IMR-90 (cell line): ENCODE data around the gene ZNF692. TPM values are rescaled to one million over a fixed set of nuclear protein-coding genes. Genes with fewer than 3 reads are reported as not detected.

Source experiments
- ATAC-seq: fragments of 200-7000 bp; cut with Tn5 transposase; 2 replicates; pipeline ENCODE4 v1.9.1; 2020; ENCODE audit warnings: low read depth, mild to moderate bottlenecking, moderate library complexity
- BruUV-seq: library from RNA; stranded (reverse); fragments of 400-500 nt; replicated peaks from 2 replicates; lab custom pipeline; 2021; lab: Mats Ljungman, UMichigan
- CTCF ChIA-PET: fragments of 300-600 bp; formaldehyde crosslinking; extraction: SDS; loops from one replicate; lab custom pipeline; 2021; ENCODE audit warnings: antibody characterized with exemption; lab: Yijun Ruan, JAX
- POLR2A ChIA-PET: fragments of 300-600 bp; sonication (Branson Sonifier 250); formaldehyde crosslinking; loops from one replicate; lab custom pipeline; 2022; ENCODE audit warnings: antibody characterized with exemption; ENCODE audit not compliant: unreplicated experiment; lab: Charles Lee
- DNase-seq: peaks from one replicate; pipeline ENCODE4 v3.0.0; 2013
- H2AFZ ChIP-seq: replicated peaks from 2 replicates; pipeline ENCODE3; 2013; ENCODE audit warnings: low read length, mild to moderate bottlenecking; ENCODE audit not compliant: poor library complexity
- H2AK5ac ChIP-seq: 2 replicates; pipeline ENCODE4 v1.6.1; 2013; ENCODE audit warnings: low read depth, low read length, inconsistent platforms
- H2AK9ac ChIP-seq: replicated peaks from 2 replicates; pipeline ENCODE3; 2013; ENCODE audit warnings: mild to moderate bottlenecking, low read depth, low read length, moderate library complexity; ENCODE audit not compliant: poor library complexity
- H2BK120ac ChIP-seq: 2 replicates; pipeline ENCODE4 v1.6.1; 2013; ENCODE audit warnings: low read depth, low read length, inconsistent platforms
- H2BK15ac ChIP-seq: 3 replicates; pipeline ENCODE4 v1.6.1; 2013; ENCODE audit warnings: low read depth, low read length, inconsistent platforms
- H2BK20ac ChIP-seq: 2 replicates; pipeline ENCODE4 v1.6.1; 2013; ENCODE audit warnings: low read depth, mild to moderate bottlenecking, inconsistent platforms, low read length, moderate library complexity
- H2BK5ac ChIP-seq: 2 replicates; pipeline ENCODE4 v1.6.1; 2013; ENCODE audit warnings: mild to moderate bottlenecking, low read depth, low read length, inconsistent platforms; ENCODE audit not compliant: poor library complexity, severe bottlenecking
- H3K14ac ChIP-seq: replicated peaks from 2 replicates; pipeline ENCODE4 v1.6.1; 2013; ENCODE audit warnings: low read depth, low read length, inconsistent platforms
- H3K18ac ChIP-seq: 2 replicates; pipeline ENCODE4 v1.6.1; 2013; ENCODE audit warnings: low read depth, low read length, control low read depth
- H3K23ac ChIP-seq: 2 replicates; pipeline ENCODE4 v1.6.1; 2013; ENCODE audit warnings: low read depth, low read length, inconsistent platforms
- H3K27ac ChIP-seq: 2 replicates; pipeline ENCODE4 v1.5.1; 2013; ENCODE audit warnings: mild to moderate bottlenecking, control low read depth, low read length; ENCODE audit not compliant: insufficient read depth
- H3K27me3 ChIP-seq: 2 replicates; pipeline ENCODE4 v1.6.1; 2013; ENCODE audit warnings: low read length; ENCODE audit not compliant: control insufficient read depth, insufficient read depth
- H3K36me3 ChIP-seq: 2 replicates; pipeline ENCODE4 v1.6.1; 2013; ENCODE audit warnings: low read length, mixed read lengths; ENCODE audit not compliant: control insufficient read depth, insufficient read depth
- H3K4ac ChIP-seq: 2 replicates; pipeline ENCODE4 v1.6.1; 2013; ENCODE audit warnings: low read depth, low read length, inconsistent platforms
- H3K4me1 ChIP-seq: 2 replicates; pipeline ENCODE4 v1.6.1; 2013; ENCODE audit warnings: low read length, mixed read lengths; ENCODE audit not compliant: control insufficient read depth, insufficient read depth
- H3K4me2 ChIP-seq: 2 replicates; pipeline ENCODE4 v1.6.1; 2013; ENCODE audit warnings: low read depth, mild to moderate bottlenecking, control low read depth, low read length, moderate library complexity
- H3K4me3 ChIP-seq: 2 replicates; pipeline ENCODE4 v1.5.1; 2013; ENCODE audit warnings: low read depth, mild to moderate bottlenecking, control low read depth, low read length, moderate library complexity; ENCODE audit not compliant: insufficient read depth
- H3K56ac ChIP-seq: 2 replicates; pipeline ENCODE4 v1.6.1; 2013; ENCODE audit warnings: low read length, inconsistent platforms; ENCODE audit not compliant: insufficient read depth; ENCODE audit errors: extremely low read depth
- H3K79me1 ChIP-seq, 2 experiments: 2 replicates each; pipeline ENCODE4 v1.6.1; 2013; ENCODE audit warnings: low read length in 2 of 2, inconsistent platforms in 1 of 2, low read depth in 1 of 2
- H3K9ac ChIP-seq: 2 replicates; pipeline ENCODE4 v1.6.1; 2013; ENCODE audit warnings: low read depth, low read length, control low read depth
- H3K9me1 ChIP-seq: 2 replicates; pipeline ENCODE4 v1.6.1; 2013; ENCODE audit warnings: low read length, inconsistent platforms; ENCODE audit not compliant: insufficient read depth
- H3K9me3 ChIP-seq: 2 replicates; pipeline ENCODE4 v1.6.1; 2013; ENCODE audit warnings: low read length; ENCODE audit not compliant: control insufficient read depth, insufficient read depth
- H4K20me1 ChIP-seq: 2 replicates; pipeline ENCODE4 v1.6.1; 2013; ENCODE audit warnings: low read length, inconsistent platforms; ENCODE audit not compliant: insufficient read depth
- H4K5ac ChIP-seq: 2 replicates; pipeline ENCODE4 v1.6.1; 2013; ENCODE audit warnings: mild to moderate bottlenecking, low read depth, low read length, control low read depth
- H4K8ac ChIP-seq, 2 experiments: 2 replicates each; pipeline ENCODE4 v1.6.1; 2013; ENCODE audit warnings: low read depth in 2 of 2, low read length in 2 of 2, control low read depth in 1 of 2, inconsistent platforms in 1 of 2
- H4K91ac ChIP-seq: 2 replicates; pipeline ENCODE4 v1.6.1; 2013; ENCODE audit warnings: low read depth, low read length, inconsistent platforms; ENCODE audit not compliant: insufficient read depth
- CEBPB ChIP-seq: IDR thresholded peaks from 2 replicates; pipeline ENCODE4 v1.6.1; 2012; ENCODE audit warnings: low read depth, low read length, improper control_type of control experiment
- ELK1 ChIP-seq: fragments of 150-350 bp; IDR thresholded peaks from 2 replicates; pipeline ENCODE4 v1.6.1; 2016; ENCODE audit warnings: low read depth, mild to moderate bottlenecking, low read length, moderate library complexity, borderline replicate concordance
- WGBS, 2 experiments: methylation state at CpG; one replicate each; pipeline versions ENCODE4 v1.1.5 to v1.1.7; 2013; ENCODE audit warnings: missing lambda C conversion rate in 2 of 2; ENCODE audit not compliant: insufficient read length in 1 of 2; ENCODE audit errors: extremely low coverage in 2 of 2; 5-methylcytosine and 5-hydroxymethylcytosine counted together
- dilution Hi-C: fragments of 300-500 bp; cut with HindIII; formaldehyde crosslinking; loops from one replicate; pipeline ENCODE4 v1.14.3; 2018; ENCODE audit warnings: low sequenced_read_pairs; ENCODE audit not compliant: unreplicated experiment
- in situ Hi-C: fragments of 300-500 bp; cut with MboI; formaldehyde crosslinking; loops from 3 replicates; pipeline ENCODE4 v1.14.3; 2019; ENCODE audit warnings: low sequenced_read_pairs, inconsistent platforms, mixed read lengths
- intact Hi-C: fragments of 100-400 bp; cut with micrococcal nuclease; formaldehyde crosslinking; loops from 2 replicates; pipeline ENCODE4 v1.10.0; 2022
- polyA plus RNA-seq, 3 experiments: library from polyadenylated mRNA; depleted of rRNA; stranded (reverse); fragments of >200 nt; gene quantifications; 2 replicates each; pipeline ENCODE4 v1.2.3, GENCODE V29; 2012; ENCODE audit warnings: low replicate concordance in 1 of 3
- total RNA-seq: library from RNA; depleted of rRNA; stranded (reverse); fragments of >200 nt; gene quantifications from 2 replicates; pipeline ENCODE4 v1.2.3, GENCODE V29; 2012

The ZNF692 gene
- total and polyA plus RNA-seq, 2 of the 4 experiments (the other 2 are of a cell fraction): 7.3 to 50.4 TPM

GRCh38 chr1:248852481-248853405, 6.1 kb downstream of the ZNF692 start:
- Histone ChIP-seq H3K9me1 (peaks cover 18% of the 10 kb centered on the region; the same call in 1 of the 2 replicates), H3K4ac (no peak overlapping the region), H2AFZ (no peak overlapping the region), H3K9me3 (no peaks in the 10 kb centered on the region), H3K36me3 (peaks cover 50% of the 10 kb centered on the region), H3K27ac (no peak overlapping the region), H2BK20ac (no peak overlapping the region), H2BK15ac (no peak overlapping the region), H3K56ac (no peak overlapping the region), H3K4me3 (no peak overlapping the region), H2AK9ac (no peak overlapping the region), H4K5ac (no peak overlapping the region), H3K9ac (no peak overlapping the region), H2AK5ac (no peak overlapping the region), H2BK5ac (no peak overlapping the region), H3K27me3 (no peaks in the 10 kb centered on the region), H4K20me1 (no peaks in the 10 kb centered on the region; the same call in 1 of the 2 replicates), H3K18ac (no peak overlapping the region), H3K4me1 (peaks cover 4% of the 10 kb centered on the region), H2BK120ac (no peak overlapping the region), H3K14ac (no peak overlapping the region), H4K8ac (no peak overlapping the region), H3K79me1 (peaks cover 14 to 30% of the 10 kb centered on the region in 2 experiments), H4K91ac (no peak overlapping the region), H3K23ac (peak overlapping the region; percentile 36; the same call in 1 of the 2 replicates), H3K4me2 (no peak overlapping the region)
- in situ Hi-C loops: no loop called here
- ChIA-PET POLR2A (no interaction called here), CTCF (no interaction called here)
- intact Hi-C loops: no loop called here
- peak; percentile 80 for DNase-seq
- 69% methylated on average over 5 of the region's 7 CpGs; no CpG with 5 or more reads in 1 of the 2 experiments for WGBS, 2 experiments
- BruUV-seq: no TSS peak
- TF ChIP-seq CEBPB: peak; percentile 32; the same call in 1 of the 2 replicates
- no peak for TF ChIP-seq ELK1
- dilution Hi-C loops: no loop called here
- peak; percentile 58 for ATAC-seq
